ENCODE results near the gene CAMTA1. TPM values are rescaled to one million over a fixed set of nuclear protein-coding genes. Genes with fewer than 3 reads are reported as not detected.
A peak's percentile ranks its signal among the peaks of the same experiment; 100 is the strongest.

Gene CAMTA1
- total and polyA plus RNA-seq, 8 donors: 13.0 to 54.2 (median 23.6) TPM

- Histone ChIP-seq H3K27ac (no peak overlapping the region), H3K27me3 (no peaks in the 10 kb centered on the region), H3K36me3 (no peaks in the 10 kb centered on the region), H3K9me3 (no peaks in the 10 kb centered on the region), H3K4me3 (no peak overlapping the region), H3K4me1 (no peaks in the 10 kb centered on the region)
- DNase-seq (peak in 2 of 6 donors; percentile 37 to 56), ATAC-seq (peak in 3 of 4 donors; percentile 30 to 46 (median 38)), FAIRE-seq (no peak)
- TF ChIP-seq CTCF (IDR thresholded peaks at IDR 0.05): no peak
- intact Hi-C loops (cut with DNase I): no loop called here
- WGBS, 2 donors: 66 to 67% methylated on average over 9 of the region's 9 CpGs
Measured at GRCh38 chr1:7552402-7552801, 767.1 kb downstream of the CAMTA1 start.

- intact Hi-C loops (cut with DNase I): no loop called here
- FAIRE-seq: no peak
- Histone ChIP-seq H3K9me3 (no peaks in the 10 kb centered on the region), H3K4me1 (no peaks in the 10 kb centered on the region), H3K27ac (no peak overlapping the region), H3K27me3 (no peaks in the 10 kb centered on the region), H3K4me3 (no peak overlapping the region), H3K36me3 (no peaks in the 10 kb centered on the region)
- DNase-seq: no peak
- no peak for TF ChIP-seq CTCF (IDR thresholded peaks at IDR 0.05)
- 69 to 80% methylated on average over 3 of the region's 3 CpGs for whole genome bisulfite sequencing, 2 donors
- ATAC-seq: no peak
Measured at GRCh38 chr1:7553042-7553690, 767.9 kb downstream of the CAMTA1 start.

- Histone ChIP-seq H3K27ac (no peak overlapping the region), H3K4me3 (no peak overlapping the region), H3K9me3 (no peaks in the 10 kb centered on the region), H3K36me3 (no peaks in the 10 kb centered on the region), H3K27me3 (no peaks in the 10 kb centered on the region), H3K4me1 (no peaks in the 10 kb centered on the region)
- peak in 1 of 4 donors; percentile 38 for ATAC-seq
- no peak for DNase-seq
- no peak for FAIRE-seq
- WGBS, 2 donors: 70 to 74% methylated on average over 8 of the region's 8 CpGs
- no peak for TF ChIP-seq CTCF (IDR thresholded peaks at IDR 0.05)
- intact Hi-C loops (cut with DNase I): no loop called here
Measured at GRCh38 chr1:7554385-7555235, 769.4 kb downstream of the CAMTA1 start.

GRCh38 chr1:7555391-7556185 lies 770.3 kb downstream of the CAMTA1 start:
- no peak for FAIRE-seq
- Histone ChIP-seq H3K4me3 (no peak overlapping the region), H3K36me3 (no peaks in the 10 kb centered on the region), H3K9me3 (no peaks in the 10 kb centered on the region), H3K27me3 (no peaks in the 10 kb centered on the region), H3K27ac (no peak overlapping the region), H3K4me1 (no peaks in the 10 kb centered on the region)
- 70 to 80% methylated on average over 12 of the region's 12 CpGs for WGBS, 2 donors
- intact Hi-C loops (cut with DNase I): no loop called here
- ATAC-seq: no peak
- no peak for TF ChIP-seq CTCF (IDR thresholded peaks at IDR 0.05)
- no peak for DNase-seq
